GM19238 (cell line): Measurements from ENCODE around the gene SYAP1.
"Not testable (repeated sequence)": the region's sequence is repeated elsewhere in the genome, so short reads cannot be mapped to it uniquely, and the experiment has no call there.

ENCODE experiments used
- DNase-seq: peaks from one replicate; pipeline ENCODE4 v3.0.0; 2011; ENCODE audit warnings: low spot score; ENCODE audit not compliant: insufficient read length

SYAP1 gene

GRCh38 chrX:16722481-16722880 lies 3.1 kb downstream of the SYAP1 start:
- no peak for DNase-seq

DNA sequence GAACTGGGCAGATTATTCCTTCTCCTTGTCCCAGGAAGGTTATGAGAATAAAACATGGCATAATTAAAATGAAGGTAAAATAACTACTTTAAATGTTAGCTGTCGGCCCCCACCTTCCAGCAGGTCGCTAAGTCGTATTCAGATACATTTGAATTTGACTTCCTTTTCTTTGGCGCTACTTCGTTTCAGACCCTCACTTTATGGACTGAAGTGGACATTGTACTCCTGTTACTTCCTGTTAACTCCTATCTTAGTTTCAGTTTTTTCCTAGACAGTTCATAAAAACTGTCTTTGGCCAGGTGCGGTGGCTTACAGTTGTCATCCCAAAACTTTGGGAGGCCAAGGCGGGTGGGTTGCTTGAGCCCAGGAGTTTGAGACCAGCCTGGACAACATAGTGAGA lies 5.7 kb downstream of the SYAP1 start:
- DNase-seq: no peak

- DNase-seq: not testable (repeated sequence)
Measured at GRCh38 chrX:16726347-16726988, 7.1 kb downstream of the SYAP1 start.

GRCh38 chrX:16727637-16728036 lies 8.2 kb downstream of the SYAP1 start:
- DNase-seq: no peak

DNA sequence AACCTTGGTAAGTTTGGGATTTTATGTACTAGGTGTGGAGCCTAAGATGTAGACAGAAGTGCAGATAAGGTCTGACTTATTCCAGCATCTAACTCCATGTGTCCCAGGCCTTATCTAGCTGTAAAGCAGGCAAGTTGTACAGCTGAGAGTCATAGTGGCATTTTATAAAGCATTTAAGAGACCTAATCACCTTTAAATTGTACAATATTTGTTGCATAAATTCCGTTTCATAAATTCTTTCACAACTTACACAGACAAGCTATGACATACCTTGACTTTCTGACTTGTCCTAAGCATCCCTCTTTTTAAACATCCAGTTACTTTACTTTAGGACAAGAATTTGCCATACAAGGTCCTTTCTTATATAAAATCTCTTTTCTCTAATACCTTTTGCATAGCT lies 11.0 kb downstream of the SYAP1 start:
- DNase-seq: no peak

DNA sequence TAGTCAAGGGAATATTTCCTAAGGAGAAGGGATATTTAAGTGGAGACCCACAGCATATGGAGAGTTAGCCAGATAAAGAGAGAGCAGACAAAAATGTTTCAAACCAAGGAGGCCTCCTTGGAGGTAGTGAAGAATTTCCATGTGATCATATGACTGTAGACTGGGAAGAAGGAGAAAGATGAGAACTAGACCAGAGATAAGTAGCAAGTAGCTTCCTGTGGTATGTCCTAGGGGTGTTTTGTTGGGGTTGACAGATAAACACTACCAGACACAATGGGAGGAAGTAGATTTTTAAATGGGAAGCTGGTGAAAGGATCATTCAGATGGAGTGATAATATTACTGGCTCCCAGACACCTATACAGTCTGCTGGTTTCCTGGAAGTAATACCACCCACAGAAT lies 13.6 kb downstream of the SYAP1 start:
- DNase-seq: no peak

GRCh38 chrX:16737024-16737423 lies 17.6 kb downstream of the SYAP1 start:
- no peak for DNase-seq

GRCh38 chrX:16739574-16739973 lies 20.2 kb downstream of the SYAP1 start:
- DNase-seq: no peak

GRCh38 chrX:16743604-16744325 lies 24.4 kb downstream of the SYAP1 start:
- DNase-seq: no peak

GRCh38 chrX:16745102-16745501 lies 25.7 kb downstream of the SYAP1 start:
- no peak for DNase-seq

- DNase-seq: no peak
Measured at GRCh38 chrX:16745659-16746058, 26.2 kb downstream of the SYAP1 start.

DNA sequence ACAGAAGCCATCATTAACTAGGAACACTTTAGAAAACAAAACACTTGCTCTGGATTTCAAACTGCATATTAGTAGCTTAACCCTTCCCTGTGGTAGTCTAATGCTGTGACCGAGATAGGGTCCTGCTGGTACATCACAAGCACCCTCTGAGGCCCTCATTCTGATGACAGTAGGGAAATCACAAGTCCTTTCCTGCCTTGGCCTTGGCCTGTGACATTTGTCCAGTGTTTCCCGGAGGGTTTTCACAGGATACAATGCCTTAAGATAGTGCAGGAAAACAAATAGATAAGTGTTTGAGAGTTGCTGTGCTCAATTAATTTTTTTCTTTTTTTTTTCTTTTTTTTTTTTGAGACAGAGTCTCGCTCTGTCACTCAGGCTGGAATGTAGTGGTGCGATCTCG lies 29.0 kb downstream of the SYAP1 start:
- no peak for DNase-seq

DNA sequence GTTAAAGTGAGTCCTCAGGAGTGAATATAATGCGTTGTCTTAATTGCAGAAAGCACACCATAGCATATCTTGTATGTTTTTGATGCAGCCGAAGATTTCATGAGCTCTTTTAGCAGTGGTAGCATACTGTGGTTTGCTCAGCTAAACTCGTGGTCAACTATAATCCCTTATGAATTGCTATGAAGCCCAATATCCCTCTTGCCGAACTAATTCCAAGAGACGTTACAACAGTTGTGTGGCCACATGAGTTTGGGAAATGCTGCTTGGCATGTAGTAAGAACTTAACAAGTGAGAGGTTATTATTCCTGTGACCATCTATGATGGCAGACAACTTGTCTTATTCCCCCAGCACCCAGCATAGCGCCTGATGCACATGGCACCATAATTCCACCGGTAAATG lies 30.7 kb downstream of the SYAP1 start:
- no peak for DNase-seq

DNA sequence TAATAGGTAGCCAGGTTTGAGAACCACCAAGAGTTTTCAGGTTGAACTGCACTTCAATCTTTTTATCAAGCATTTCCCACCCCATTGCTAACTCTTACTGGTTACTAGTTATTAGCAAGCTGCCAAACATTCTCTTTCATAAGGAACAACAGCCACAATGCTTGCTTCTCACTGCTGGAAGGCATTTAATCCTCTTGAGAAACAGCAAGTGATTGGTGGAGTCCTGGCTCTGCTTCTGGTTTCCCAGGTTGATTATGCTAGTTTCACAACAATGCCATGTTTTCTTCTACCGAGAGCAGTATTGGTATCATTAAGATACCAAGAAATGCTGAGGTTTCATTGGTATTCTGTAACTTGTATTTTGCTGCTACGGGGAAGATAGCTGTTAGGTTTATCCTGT lies 34.6 kb downstream of the SYAP1 start:
- no peak for DNase-seq

GRCh38 chrX:16756724-16757123 lies 37.3 kb downstream of the SYAP1 start:
- no peak for DNase-seq

DNA sequence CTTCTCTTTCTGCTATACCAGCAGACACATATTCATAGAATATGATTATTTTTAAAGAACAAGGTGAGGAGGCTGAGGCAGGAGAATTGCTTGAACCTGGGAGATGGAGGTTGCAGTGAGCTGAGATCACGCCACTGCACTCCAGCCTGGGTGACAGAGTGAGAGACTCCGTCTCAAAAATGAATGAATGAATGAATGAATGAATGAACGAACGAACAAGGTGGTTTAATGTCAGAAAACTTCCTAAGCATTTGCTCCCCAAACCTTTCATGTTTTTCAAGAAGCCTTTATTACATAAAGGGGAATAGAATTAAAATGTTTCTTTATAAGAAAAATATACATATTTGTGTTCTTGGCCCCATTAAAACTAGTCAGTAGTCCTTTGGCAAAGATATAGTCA lies 42.1 kb downstream of the SYAP1 start:
- not testable (repeated sequence) for DNase-seq

GRCh38 chrX:16762579-16762978 lies 43.2 kb downstream of the SYAP1 start:
- DNase-seq: no peak

GRCh38 chrX:16765594-16765993 lies 46.2 kb downstream of the SYAP1 start:
- no peak for DNase-seq

- DNase-seq: no peak
Measured at GRCh38 chrX:16770970-16771482, 51.6 kb downstream of the SYAP1 start.

GRCh38 chrX:16771483-16772398 lies 52.3 kb downstream of the SYAP1 start:
- DNase-seq: no peak

GRCh38 chrX:16772460-16772859 lies 53.0 kb downstream of the SYAP1 start:
- no peak for DNase-seq

GRCh38 chrX:16774746-16775145 lies 55.3 kb downstream of the SYAP1 start:
- DNase-seq: no peak
